ENCODE results near the gene PRDM16.

The PRDM16 gene

DNA sequence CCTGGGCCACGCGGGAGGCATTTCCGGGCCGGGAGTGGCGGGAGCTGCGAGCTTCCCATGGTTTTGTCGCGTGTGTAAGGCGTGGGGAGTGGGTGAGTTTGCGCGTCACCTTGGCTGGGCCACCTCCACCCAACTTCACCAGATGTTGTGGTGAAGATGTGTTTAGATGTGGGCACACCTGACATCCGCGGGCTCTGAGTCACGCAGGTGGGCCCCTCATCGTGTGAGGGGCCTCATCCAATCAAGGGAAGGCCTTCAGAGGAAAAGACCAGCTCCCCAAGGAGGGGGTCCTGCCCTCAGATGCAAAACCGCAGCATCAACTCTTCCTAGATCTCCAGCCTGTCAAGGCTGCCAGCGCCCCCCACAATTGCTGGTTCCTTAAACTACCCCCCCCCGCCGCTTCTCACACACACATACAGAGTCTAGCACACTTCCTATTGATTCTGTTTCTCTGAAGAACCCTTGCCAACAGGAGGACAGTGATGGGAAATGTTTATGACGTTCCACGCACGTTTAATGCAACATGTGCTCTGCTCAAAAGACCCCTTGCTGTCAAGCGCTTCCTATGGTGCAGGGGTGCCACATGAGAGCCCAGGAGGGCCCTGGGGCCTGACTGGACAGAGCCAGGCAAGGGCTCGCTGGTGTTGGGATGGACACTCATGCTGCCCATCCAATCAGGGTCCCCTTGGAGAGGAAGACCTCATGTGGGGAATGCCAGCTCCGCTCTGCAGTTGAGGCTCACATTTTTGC, 35.8 kb upstream of the PRDM16 start:
- no peak for DNase-seq

DNA sequence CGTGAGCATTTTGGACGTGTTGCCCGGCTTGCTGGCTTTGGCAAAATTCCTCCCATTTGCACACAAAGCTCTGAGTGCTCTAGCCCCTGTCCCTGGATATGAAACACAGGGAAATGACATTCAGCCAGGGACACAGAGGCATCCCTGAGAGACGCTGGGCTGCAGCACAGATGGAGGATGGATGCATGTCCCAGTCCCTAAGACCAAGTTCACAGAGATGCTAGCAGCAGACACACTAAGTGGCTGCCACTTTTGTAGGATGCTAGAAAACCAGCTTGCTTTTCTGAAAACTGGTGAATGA, 35.3 kb upstream of the PRDM16 start:
- no peak for DNase-seq

- no peak for DNase-seq
Measured at GRCh38 chr1:3034162-3034561, 34.8 kb upstream of the PRDM16 start.

DNA sequence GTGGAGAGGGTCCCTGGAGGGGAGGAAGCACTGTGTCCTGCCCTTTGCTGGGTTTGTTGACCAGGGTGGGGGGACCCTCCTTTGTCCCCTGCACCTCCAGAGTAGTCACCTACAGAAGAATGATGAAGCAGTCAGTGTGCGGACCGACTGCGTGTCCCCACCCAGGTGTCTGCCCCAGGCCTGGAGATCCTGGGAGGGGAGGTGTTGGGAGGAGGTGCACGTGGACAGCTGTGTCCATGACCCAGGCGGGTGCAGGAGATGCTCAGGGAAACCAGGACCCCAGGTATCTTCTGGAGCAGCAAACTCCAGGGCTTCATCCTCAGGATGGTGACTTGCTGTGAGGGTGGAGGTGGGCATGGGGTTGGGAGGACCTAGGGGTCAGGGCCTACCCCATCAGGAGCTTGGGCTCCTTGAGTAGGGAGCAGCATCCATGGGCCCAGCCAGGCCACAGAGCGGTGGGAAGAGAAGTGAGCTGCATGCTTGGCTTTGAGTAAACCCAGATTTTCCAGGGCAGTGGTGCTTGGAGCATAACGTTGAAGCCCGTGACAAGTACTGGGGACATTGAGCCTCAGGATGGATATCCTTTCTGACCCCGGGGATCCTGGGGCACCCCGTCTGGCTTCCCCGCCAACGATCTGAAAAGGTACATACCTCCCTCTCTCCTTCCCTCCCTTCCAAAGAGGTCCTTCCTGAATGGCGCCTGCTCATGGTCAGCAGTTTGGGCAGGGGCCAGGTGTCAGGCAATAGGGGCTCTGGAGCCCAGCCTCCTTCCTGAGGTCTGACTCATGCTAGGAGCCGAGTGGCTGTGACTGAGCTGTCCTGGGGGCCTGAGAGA, 34.1 kb upstream of the PRDM16 start:
- no peak for DNase-seq

GRCh38 chr1:3035563-3036446, 33.2 kb upstream of the PRDM16 start:
- no peak for DNase-seq

DNA sequence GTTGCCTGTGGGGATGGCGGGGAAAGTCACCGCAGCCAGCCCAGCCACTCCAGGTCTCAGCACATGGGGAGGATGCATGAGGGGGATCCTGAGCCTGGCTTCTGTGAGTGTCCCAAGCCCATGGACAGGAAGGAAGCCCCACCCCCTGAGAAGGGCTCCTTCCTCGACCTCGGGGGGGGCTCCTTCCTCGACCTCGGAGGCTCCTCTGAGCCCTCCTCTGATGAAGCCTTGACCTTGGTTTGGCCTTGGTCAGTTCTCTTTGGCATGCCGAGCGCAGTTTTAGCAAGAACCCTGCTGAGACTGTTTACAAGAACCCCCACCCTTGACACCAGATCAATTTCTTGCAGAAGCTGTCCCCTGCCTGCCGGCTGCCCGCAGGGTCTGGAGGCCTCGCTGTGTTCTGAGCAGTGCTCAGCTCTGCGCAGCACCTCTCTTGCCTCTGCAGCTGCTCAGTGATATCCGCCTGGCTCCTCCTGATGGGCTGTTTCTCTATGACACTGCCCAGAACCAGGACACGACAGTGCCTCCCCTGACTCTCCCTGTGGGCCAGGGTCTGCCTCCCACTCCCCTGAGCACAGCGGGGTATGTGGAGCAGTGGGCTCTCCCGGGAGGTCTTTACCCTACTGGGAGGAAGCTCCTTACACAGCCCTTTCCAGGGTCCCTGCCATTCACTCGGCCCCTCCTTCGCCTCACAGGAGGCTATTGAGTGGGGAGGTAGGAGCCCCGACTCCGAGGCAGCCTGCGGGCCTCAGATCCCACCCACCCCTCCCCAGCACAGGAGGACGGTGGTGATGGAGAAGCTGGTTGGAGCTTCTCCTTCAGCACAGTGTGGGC, 32.3 kb upstream of the PRDM16 start:
- no peak for DNase-seq

DNA sequence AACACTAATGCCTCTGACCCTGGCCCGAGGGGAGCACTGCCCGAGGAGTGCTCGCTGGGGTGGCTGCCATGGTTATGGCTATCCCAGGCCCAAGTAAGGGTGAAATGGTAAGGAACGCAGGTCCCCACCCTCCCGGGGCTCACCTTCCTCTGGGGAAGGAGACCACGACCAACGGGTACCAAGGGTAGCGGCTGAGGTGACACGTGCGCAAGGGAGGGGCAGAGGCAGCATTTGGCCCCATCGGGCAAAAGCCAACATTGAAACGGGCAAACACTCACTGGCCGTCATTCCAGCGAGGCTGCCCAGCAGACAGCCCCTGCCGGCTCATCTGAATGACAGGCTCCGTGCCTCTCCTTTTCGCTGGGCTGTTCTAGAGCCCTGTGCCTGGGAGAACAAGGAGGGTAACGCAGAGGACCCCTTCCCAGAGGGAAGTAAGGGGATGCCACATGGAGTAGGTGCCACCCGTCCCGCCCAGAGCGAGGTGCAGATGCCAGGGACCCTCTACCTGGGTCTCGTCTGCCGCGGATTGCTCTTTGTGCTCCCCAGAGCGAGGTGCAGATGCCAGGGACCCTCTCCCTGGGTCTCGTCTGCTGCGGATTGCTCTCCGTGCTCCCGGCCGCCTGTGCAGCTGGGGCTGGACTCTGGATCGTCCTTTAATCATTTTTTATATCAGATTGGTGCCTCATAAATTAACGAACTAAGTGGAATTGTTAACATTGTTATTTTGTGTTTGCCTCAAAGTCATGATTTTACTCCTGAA, 31.5 kb upstream of the PRDM16 start:
- DNase-seq = no peak

DNA sequence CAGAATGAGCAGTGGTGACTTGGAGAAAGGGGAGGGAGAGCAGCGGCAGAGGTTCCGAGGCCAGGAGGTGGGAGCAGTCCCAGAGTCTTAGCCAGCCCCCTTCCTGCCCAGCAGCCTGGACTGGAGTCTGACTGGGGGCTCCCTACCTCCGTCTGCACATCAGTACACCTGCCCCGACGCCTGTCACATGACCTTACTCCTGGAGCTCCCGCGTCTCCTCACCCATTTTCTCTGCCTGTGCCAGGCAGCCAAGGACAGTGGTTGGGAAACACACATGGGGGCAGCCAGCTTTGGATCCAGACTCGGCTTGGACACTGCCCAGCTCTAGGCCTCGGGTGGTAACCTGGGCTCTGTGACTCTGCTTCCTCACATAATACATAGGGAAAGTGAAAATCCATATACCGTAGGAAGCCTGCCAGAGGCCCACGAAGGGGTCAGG, 30.9 kb upstream of the PRDM16 start:
- DNase-seq = no peak

DNA sequence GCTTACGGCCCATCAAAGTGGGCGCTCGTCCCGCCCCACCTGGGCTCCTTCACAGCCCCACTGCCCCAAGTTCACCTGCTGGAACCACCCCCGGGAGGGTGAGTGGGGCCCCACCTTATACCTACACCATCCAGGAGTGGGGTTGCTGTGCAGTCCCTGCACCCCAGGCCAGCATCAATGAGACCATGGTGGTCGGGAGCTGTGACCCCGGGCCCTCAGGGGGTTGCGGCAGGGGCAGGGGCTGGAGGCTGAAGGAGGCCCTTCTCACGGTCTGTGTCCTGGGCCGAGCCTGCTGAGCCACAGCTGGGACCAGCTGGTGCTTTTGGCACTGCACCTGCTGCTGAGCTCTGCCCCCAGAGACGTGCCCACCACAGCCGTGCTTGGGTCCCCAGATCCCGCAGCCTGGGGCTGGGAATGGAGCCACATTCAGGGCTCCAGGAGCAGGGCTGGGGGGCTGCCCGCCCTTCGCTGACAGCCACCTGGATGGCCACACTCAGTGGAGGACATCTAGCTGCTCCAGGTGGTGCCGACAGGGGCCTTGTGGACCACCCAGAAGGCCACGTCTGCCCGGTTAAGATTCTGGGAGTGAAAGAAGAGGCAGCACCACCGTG, 30.3 kb upstream of the PRDM16 start:
- DNase-seq = no peak

GRCh38 chr1:3040004-3040403, 29.0 kb upstream of the PRDM16 start:
- no peak for DNase-seq

DNA sequence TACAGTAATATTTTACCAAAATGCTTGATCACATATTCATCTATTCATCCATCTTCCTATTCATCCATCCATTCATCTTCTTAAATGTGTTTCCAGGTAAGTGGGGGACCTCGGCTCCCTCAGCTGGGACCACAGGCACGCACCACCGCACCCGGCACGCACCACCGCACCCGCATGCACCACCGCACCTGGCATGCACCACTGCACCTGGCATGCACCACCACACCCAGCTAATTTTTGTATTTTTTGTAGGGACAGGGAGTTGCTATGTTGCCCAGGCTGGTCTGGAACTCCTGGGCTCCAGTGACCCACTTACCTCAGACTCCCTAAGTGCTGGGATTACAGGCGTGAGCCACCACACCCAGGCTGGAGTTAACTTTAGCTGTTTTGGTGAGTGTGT, 26.5 kb upstream of the PRDM16 start:
- DNase-seq = no peak

DNA sequence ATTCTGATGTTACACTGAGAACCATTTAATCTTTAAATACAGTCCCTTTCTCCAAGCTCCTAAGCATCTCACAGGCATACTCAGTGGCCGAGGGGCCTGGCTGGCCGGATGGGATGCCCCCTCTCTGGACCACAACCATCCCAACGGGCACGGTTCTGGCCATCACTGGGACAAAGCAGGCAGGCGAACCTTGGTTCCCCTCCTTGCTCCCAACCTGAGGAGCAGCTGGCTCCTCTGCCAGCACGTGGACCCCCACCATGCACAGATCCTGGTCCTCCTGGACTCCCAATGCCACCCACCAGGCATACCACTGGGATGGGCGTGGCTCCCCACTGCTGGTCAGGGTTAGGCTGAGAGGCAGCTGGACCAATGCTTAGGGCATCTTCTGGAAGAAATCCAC, 19.8 kb upstream of the PRDM16 start:
- DNase-seq = no peak

DNA sequence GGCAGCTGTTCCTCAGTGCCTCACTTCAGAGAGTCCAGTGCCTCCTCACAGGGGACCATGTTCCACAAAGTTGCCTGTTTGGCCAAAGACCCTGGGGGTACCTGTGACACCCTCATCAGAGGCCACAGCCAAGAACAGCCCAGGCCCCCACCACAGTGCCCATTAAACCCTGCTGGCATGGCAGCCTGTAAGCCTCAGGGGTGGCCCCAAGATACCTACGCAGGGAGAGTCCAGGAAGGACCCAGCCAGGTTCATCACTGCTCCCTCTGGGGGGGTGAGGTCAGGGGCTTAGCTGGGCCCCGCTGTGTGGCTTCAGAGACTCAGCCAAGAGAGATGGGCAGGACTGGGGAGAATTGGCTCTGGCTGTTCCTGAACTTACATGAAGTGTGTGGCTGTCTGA, 19.1 kb upstream of the PRDM16 start:
- no peak for DNase-seq

DNA sequence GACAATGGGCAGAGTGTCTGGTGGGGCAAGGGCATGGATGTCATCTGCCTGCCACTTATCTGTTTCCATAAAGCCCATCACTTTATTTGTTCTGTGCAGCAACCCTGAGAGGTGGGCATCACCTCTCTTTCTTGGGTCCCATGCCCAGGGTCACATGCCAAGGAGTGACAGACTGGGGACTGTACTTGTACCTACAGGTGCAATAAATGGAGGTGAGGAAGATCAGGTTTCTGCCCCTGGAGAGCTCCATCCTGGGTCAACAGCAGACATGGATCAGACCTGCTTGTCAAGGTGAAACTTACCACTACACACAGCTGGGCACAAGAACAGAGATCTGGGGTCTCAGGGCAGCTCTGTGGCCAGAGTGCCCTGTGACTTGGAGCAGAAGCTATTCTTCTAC, 18.4 kb upstream of the PRDM16 start:
- DNase-seq = no peak

GRCh38 chr1:3051270-3052268, 17.4 kb upstream of the PRDM16 start:
- no peak for DNase-seq

DNA sequence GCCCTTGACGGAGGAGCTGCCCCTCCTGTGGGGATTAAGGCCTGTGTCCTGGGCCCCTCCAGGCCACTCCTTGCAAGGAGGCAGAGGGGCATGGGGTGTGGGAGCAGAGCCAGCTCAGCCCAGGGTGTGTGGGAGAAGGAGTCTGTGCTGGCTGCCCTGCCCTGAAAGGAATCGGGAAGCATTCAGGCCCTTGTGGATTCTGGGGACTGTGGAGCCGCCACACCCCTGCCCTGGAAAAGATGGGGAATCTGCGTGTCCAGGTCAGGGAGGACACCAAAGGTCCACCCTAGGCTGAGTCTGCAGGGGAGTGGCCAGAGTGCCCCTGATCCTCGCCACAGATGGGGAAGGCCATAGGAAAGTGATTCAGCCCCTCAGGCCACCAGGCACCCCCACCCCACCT, 16.5 kb upstream of the PRDM16 start:
- no peak for DNase-seq

- no peak for DNase-seq
Measured at GRCh38 chr1:3053366-3053980, 15.5 kb upstream of the PRDM16 start.

DNA sequence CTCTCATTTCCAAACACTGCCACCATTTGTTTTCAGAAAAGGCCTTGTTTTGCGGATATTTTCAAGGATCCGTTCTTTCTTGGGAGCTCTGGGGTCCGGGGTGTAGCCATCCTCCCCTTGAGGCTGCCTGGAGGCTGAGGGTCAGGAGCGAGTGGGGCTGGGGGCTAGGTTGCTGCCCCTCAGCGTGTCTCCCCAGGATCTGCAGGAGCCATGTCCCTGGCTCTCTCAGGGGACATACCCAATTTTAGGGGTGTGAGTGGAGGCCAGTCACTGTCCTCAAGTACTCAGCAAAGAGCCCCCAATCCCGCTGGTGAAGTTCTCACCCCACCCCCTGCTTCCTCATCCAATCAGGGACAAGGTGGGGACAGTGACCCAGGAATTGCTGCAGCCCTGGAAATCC, 15.0 kb upstream of the PRDM16 start:
- no peak for DNase-seq

DNA sequence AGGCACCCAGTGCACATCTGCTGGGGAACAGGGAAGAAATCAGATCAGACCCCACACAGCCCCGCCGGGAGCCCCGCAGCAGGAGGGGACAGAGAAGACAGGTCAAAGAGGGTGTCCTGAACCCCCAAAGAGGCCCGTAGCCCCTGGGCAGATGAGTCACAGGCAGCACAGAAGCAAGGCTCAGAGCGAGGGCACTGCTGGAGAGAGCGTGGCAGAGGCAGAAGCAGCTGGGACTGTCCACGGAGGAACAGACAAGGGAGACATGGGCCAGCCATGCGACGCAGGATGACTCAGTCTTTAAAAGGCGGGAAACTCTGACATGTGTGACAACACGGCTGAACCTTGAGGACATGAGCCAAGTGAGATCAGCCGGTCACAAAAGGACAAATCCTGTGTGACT, 14.5 kb upstream of the PRDM16 start:
- DNase-seq = no peak

- DNase-seq = no peak
Measured at GRCh38 chr1:3055051-3055450, 14.0 kb upstream of the PRDM16 start.
